Aorta (tissue), 4 donors: ENCODE results near the gene GLRX. TPM values are rescaled to one million over a fixed set of nuclear protein-coding genes. Genes with fewer than 3 reads are reported as not detected.

ENCODE experiments used
- polyA plus RNA-seq, 2 donors: library from polyadenylated mRNA; stranded (reverse); fragments of 200-250 nt; gene quantifications; one replicate each; pipeline ENCODE4 v1.2.3, GENCODE V29; 2013
- total RNA-seq, 2 donors: library from RNA; stranded (reverse); fragmentation: NEBNext Ultra II Directional; extraction: Animal tissue kit (Norgen Biotek cat#: 25700); gene quantifications; one replicate each; pipeline ENCODE4 v1.2.1, GENCODE V29; 2021
- donor health status: healthy with polysubstance abuse.
- donor health status: Bipolar disorder and iron deficiency.
- donor health status: DM: no; HTN: no; CAD: no.
- donor health status: DM: yes; HTN: yes; CAD: no.

The GLRX gene
- total and polyA plus RNA-seq, 4 donors: 38.5 to 161 (median 56.6) TPM

Other genes with a start within 250 kb of the GLRX start
- under 1 TPM in 1 of 2 donors, not detected in 1; 0.23 TPM for gene GPR150, start 202.6 kb downstream of the GLRX start, total RNA-seq
- gene GPR150, start 202.6 kb downstream of the GLRX start, polyA plus RNA-seq: not detected
- 1 to 10 TPM in 1 of 2 donors, under 1 TPM in 1; 0.75 to 3.4 TPM for gene RFESD, start 175.9 kb downstream of the GLRX start, total RNA-seq
- gene RFESD, start 175.9 kb downstream of the GLRX start, polyA plus RNA-seq: 1 to 10 TPM in 1 of 2 donors, under 1 TPM in 1; 0.50 to 1.3 TPM
- gene SPATA9, start 139.7 kb downstream of the GLRX start, total RNA-seq: under 1 TPM; 0.45 to 0.60 TPM
- under 1 TPM in 1 of 2 donors, not detected in 1; 0.38 TPM for gene SPATA9, start 139.7 kb downstream of the GLRX start, polyA plus RNA-seq
- 10 to 100 TPM; 36.8 to 53.2 TPM for gene RHOBTB3, start 91.4 kb downstream of the GLRX start, total RNA-seq
- gene RHOBTB3, start 91.4 kb downstream of the GLRX start, polyA plus RNA-seq: 10 to 100 TPM; 11.8 to 13.4 TPM
- gene ELL2, start 139.1 kb upstream of the GLRX start, total RNA-seq: 100 to 1,000 TPM; 107 to 207 TPM
- gene ELL2, start 139.1 kb upstream of the GLRX start, polyA plus RNA-seq: 10 to 100 TPM; 36.6 to 48.3 TPM